ENCODE measurements around the gene SLC30A1. TPM values are rescaled to one million over a fixed set of nuclear protein-coding genes. Genes with fewer than 3 reads are reported as not detected.
A peak's percentile ranks its signal among the peaks of the same experiment; 100 is the strongest.

SLC30A1 gene
- total and polyA plus RNA-seq, 10 of the 15 experiments (the other 5 are each of a cell fraction or from before 2014, with no cell fraction given), result 3.5 to 14.1 (median 8.8) TPM

- TF ChIP-seq STAT3 (IDR thresholded peaks at IDR 0.05; ENCODE audit: low read depth, low read length), result no peak
- 0 out of 2 replicates have a peak, but pooled peaks have one; percentile 53 for TF ChIP-seq NFYB (IDR thresholded peaks at IDR 0.05; ENCODE audit: insufficient read depth, low read depth, low read length)
- no peak for TF ChIP-seq ZNF274 (IDR thresholded peaks at IDR 0.05; ENCODE audit: insufficient read depth, insufficient read length)
These were observed 27.5 kb upstream of the SLC30A1 start (continued) for GRCh38 chr1:211606332-211606913.

GRCh38 chr1:211605603-211606331, 26.8 kb upstream of the SLC30A1 start:
- RAD21 ChIA-PET (ENCODE audit: unreplicated experiment), result interaction anchor here (0.9 to 1.8 kb wide), 2 partner anchors 25 to 27 kb away, joined by 3 to 6 read pairs; partner anchors contain the start of gene SLC30A1
- BruUV-seq (replicated peaks), result TSS peak; percentile 82
- Histone ChIP-seq H3K4me3 (peak overlapping the region; percentile 66), H3K27me3 (replicated peaks in 1 of 2; ENCODE audit: control insufficient read depth in 2 of 2, insufficient read depth in 2 of 2, low read length in 1 of 2) (no peaks in the 10 kb centered on the region), H4K20me1 (ENCODE audit: control insufficient read depth, insufficient read depth) (no peaks in the 10 kb centered on the region), H3K9me3 (replicated peaks; ENCODE audit: control insufficient read depth, insufficient read depth, low read length) (no peaks in the 10 kb centered on the region), H3K36me3 (ENCODE audit: control insufficient read depth in 2 of 2, insufficient read depth in 2 of 2, low read length in 1 of 2) (no peaks in the 10 kb centered on the region), H3K79me2 (ENCODE audit: control insufficient read depth, insufficient read depth, low read length) (peaks cover 3% of the 10 kb centered on the region), H3K4me2 (ENCODE audit: control insufficient read depth, insufficient read depth) (peak overlapping the region; percentile 91), H3K4me1 (ENCODE audit: control insufficient read depth, insufficient read depth, low read length) (peaks cover 15% of the 10 kb centered on the region), H3K27ac (ENCODE audit: control insufficient read depth, insufficient read depth) (peak overlapping the region; percentile 83), H2AFZ (ENCODE audit: control insufficient read depth, low read depth, low read length) (peak overlapping the region; percentile 95), H3K9ac (ENCODE audit: control insufficient read depth, insufficient read depth, low read length) (peak overlapping the region; percentile 66)
- in situ Hi-C loops (cut with MboI) (no loop called here), intact Hi-C loops (cut with micrococcal nuclease; ENCODE audit: unreplicated experiment) (no loop called here)
- 21% methylated on average over 11 of the region's 11 CpGs for WGBS (ENCODE audit: insufficient coverage, insufficient replicate concordance, low lambda C conversion rate, missing lambda C conversion rate)
- no peak for DNase-seq (ENCODE audit: low read depth, low spot score)
- POLR2A ChIA-PET, result interaction anchor here (0.5 to 0.8 kb wide), 3 partner anchors 27 to 191 kb away, joined by 3 to 5 read pairs (median 3); partner anchors contain the start of gene SLC30A1
- ATAC-seq, result no peak
- SMC1A ChIA-PET (ENCODE audit: uncharacterized antibody, unreplicated experiment), result interaction anchor here (0.9 to 1.8 kb wide), 7 partner anchors 12 to 75 kb away, joined by 3 to 8 read pairs (median 3); no protein-coding TSS in a partner anchor
- CTCF ChIA-PET, result interaction anchor here (0.5 to 1.6 kb wide), 6 partner anchors 12 to 285 kb away, joined by 3 to 5 read pairs (median 3); no protein-coding TSS in a partner anchor
- FAIRE-seq, result no peak
- TF ChIP-seq POLR2A (IDR thresholded peaks at IDR 0.05; ENCODE audit: low read depth, low read length) (no peak), PBX3 (IDR thresholded peaks at IDR 0.05; ENCODE audit: insufficient replicate concordance, low read depth, low read length) (no peak), TARDBP (IDR thresholded peaks at IDR 0.05; ENCODE audit: borderline replicate concordance) (no peak), RCOR1 (conservative IDR thresholded peaks at IDR 0.05; ENCODE audit: low read depth, low read length) (no peak), ZNF384 (IDR thresholded peaks at IDR 0.05; ENCODE audit: borderline replicate concordance, low read depth, low read length) (no peak), NRF1 (conservative IDR thresholded peaks at IDR 0.05; ENCODE audit: low read depth, low read length) (no peak), ZNF207 (IDR thresholded peaks at IDR 0.05; ENCODE audit: borderline replicate concordance) (no peak), IRF4 (IDR thresholded peaks at IDR 0.05; ENCODE audit: low read depth, low read length) (no peak), KDM1A (IDR thresholded peaks at IDR 0.05; ENCODE audit: borderline replicate concordance) (no peak), RBBP5 (conservative IDR thresholded peaks at IDR 0.05) (no peak), PAX8 (IDR thresholded peaks at IDR 0.05) (no peak), E2F8 (IDR thresholded peaks at IDR 0.05; ENCODE audit: low read depth, partially characterized antibody) (no peak), NFIC (IDR thresholded peaks at IDR 0.05; ENCODE audit: low read depth, low read length) (no peak)
- TF ChIP-seq, protein P1, sequence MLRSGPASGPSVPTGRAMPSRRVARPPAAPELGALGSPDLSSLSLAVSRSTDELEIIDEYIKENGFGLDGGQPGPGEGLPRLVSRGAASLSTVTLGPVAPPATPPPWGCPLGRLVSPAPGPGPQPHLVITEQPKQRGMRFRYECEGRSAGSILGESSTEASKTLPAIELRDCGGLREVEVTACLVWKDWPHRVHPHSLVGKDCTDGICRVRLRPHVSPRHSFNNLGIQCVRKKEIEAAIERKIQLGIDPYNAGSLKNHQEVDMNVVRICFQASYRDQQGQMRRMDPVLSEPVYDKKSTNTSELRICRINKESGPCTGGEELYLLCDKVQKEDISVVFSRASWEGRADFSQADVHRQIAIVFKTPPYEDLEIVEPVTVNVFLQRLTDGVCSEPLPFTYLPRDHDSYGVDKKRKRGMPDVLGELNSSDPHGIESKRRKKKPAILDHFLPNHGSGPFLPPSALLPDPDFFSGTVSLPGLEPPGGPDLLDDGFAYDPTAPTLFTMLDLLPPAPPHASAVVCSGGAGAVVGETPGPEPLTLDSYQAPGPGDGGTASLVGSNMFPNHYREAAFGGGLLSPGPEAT (IDR thresholded peaks at IDR 0.05; ENCODE audit: low read depth), result no peak
